GM19239 (cell line): ENCODE results near the gene CEMIP.

Experiments
- DNase-seq: peaks from one replicate; pipeline ENCODE4 v3.0.0; 2011; ENCODE audit warnings: low spot score; ENCODE audit not compliant: insufficient read length
- FAIRE-seq: peaks from 2 replicates; lab custom pipeline; 2011; peaks lifted over from hg19 to GRCh38; lab: Jason Lieb, UNC

The CEMIP gene

GRCh38 chr15:80816049-80816653, 37.0 kb downstream of the CEMIP start:
- no peak for DNase-seq
- FAIRE-seq, result no peak

GRCh38 chr15:80816936-80817335, 37.8 kb downstream of the CEMIP start:
- FAIRE-seq (no peak), DNase-seq (no peak)

- FAIRE-seq (no peak), DNase-seq (no peak)
These were observed 38.7 kb downstream of the CEMIP start for GRCh38 chr15:80817901-80818300.

- FAIRE-seq (no peak), DNase-seq (no peak)
These were observed 39.8 kb downstream of the CEMIP start for GRCh38 chr15:80819001-80819400.

- no peak for DNase-seq
- FAIRE-seq, result no peak
These were observed 40.9 kb downstream of the CEMIP start for GRCh38 chr15:80820092-80820491.

GRCh38 chr15:80822256-80822655, 43.1 kb downstream of the CEMIP start:
- FAIRE-seq (no peak), DNase-seq (no peak)

- FAIRE-seq (no peak), DNase-seq (no peak)
These were observed 43.5 kb downstream of the CEMIP start for GRCh38 chr15:80822676-80823075.

- DNase-seq, result no peak
These were observed 44.0 kb downstream of the CEMIP start for GRCh38 chr15:80823120-80823519.

GRCh38 chr15:80823995-80824394, 44.8 kb downstream of the CEMIP start:
- DNase-seq (no peak), FAIRE-seq (no peak)

More at GRCh38 chr15:80823120-80823519, 44.0 kb downstream of the CEMIP start:
- no peak for FAIRE-seq

GRCh38 chr15:80825361-80826030, 46.3 kb downstream of the CEMIP start:
- DNase-seq, result no peak

GRCh38 chr15:80828796-80829195, 49.6 kb downstream of the CEMIP start:
- FAIRE-seq (no peak), DNase-seq (no peak)

More at GRCh38 chr15:80825361-80826030, 46.3 kb downstream of the CEMIP start:
- no peak for FAIRE-seq

- no peak for FAIRE-seq
- DNase-seq, result no peak
These were observed 51.5 kb downstream of the CEMIP start for GRCh38 chr15:80830677-80831076.

GRCh38 chr15:80831192-80831591, 52.0 kb downstream of the CEMIP start:
- no peak for FAIRE-seq
- no peak for DNase-seq

GRCh38 chr15:80831606-80832224, 52.5 kb downstream of the CEMIP start:
- FAIRE-seq (no peak), DNase-seq (no peak)

- no peak for FAIRE-seq
- DNase-seq, result no peak
These were observed 53.5 kb downstream of the CEMIP start for GRCh38 chr15:80832686-80833085.

GRCh38 chr15:80834402-80834801, 55.2 kb downstream of the CEMIP start:
- DNase-seq (no peak), FAIRE-seq (no peak)

- no peak for FAIRE-seq
These were observed 55.7 kb downstream of the CEMIP start for GRCh38 chr15:80834906-80835305.

GRCh38 chr15:80835336-80835735, 56.2 kb downstream of the CEMIP start:
- DNase-seq (no peak), FAIRE-seq (no peak)

More at GRCh38 chr15:80834906-80835305, 55.7 kb downstream of the CEMIP start:
- DNase-seq, result no peak

GRCh38 chr15:80836223-80836622, 57.1 kb downstream of the CEMIP start:
- DNase-seq, result no peak
- no peak for FAIRE-seq

GRCh38 chr15:80837006-80837405, 57.8 kb downstream of the CEMIP start:
- DNase-seq (no peak), FAIRE-seq (no peak)

- DNase-seq, result no peak
- no peak for FAIRE-seq
These were observed 58.8 kb downstream of the CEMIP start for GRCh38 chr15:80838012-80838411.
